NCI-H2171 treated with DMSO at 0.1 percent for 48 hours (cell line): ENCODE measurements around the gene SETBP1.

ENCODE experiments used
- DNase-seq: peaks from one replicate; lab custom pipeline; 2025; lab: John Stamatoyannopoulos, UW

Gene SETBP1

GRCh38 chr18:44904768-44905167 is 224.1 kb downstream of the SETBP1 start:
- no peak for DNase-seq

- DNase-seq = no peak
Measured at GRCh38 chr18:44909191-44909719, 228.6 kb downstream of the SETBP1 start.

- no peak for DNase-seq
Measured at GRCh38 chr18:44911260-44911659, 230.6 kb downstream of the SETBP1 start.

- DNase-seq = no peak
Measured at GRCh38 chr18:44911773-44912172, 231.1 kb downstream of the SETBP1 start.

- DNase-seq = no peak
Measured at GRCh38 chr18:44912740-44913478, 232.2 kb downstream of the SETBP1 start.

- no peak for DNase-seq
Measured at GRCh38 chr18:44914028-44914427, 233.3 kb downstream of the SETBP1 start.

GRCh38 chr18:44915213-44915612 is 234.5 kb downstream of the SETBP1 start:
- no peak for DNase-seq

- DNase-seq = no peak
Measured at GRCh38 chr18:44915661-44916060, 235.0 kb downstream of the SETBP1 start.

- no peak for DNase-seq
Measured at GRCh38 chr18:44916429-44917207, 235.9 kb downstream of the SETBP1 start.

GRCh38 chr18:44917216-44918141 is 236.8 kb downstream of the SETBP1 start:
- no peak for DNase-seq

GRCh38 chr18:44918142-44918476 is 237.4 kb downstream of the SETBP1 start:
- no peak for DNase-seq

GRCh38 chr18:44920441-44920840 is 239.8 kb downstream of the SETBP1 start:
- DNase-seq = no peak

GRCh38 chr18:44921974-44922373 is 241.3 kb downstream of the SETBP1 start:
- no peak for DNase-seq

- DNase-seq = no peak
Measured at GRCh38 chr18:44922968-44923367, 242.3 kb downstream of the SETBP1 start.

GRCh38 chr18:44924785-44925499 is 244.3 kb downstream of the SETBP1 start:
- DNase-seq = no peak

- no peak for DNase-seq
Measured at GRCh38 chr18:44927127-44927849, 246.6 kb downstream of the SETBP1 start.

GRCh38 chr18:44934901-44935300 is 254.2 kb downstream of the SETBP1 start:
- DNase-seq = no peak

- no peak for DNase-seq
Measured at GRCh38 chr18:44935455-44935854, 254.8 kb downstream of the SETBP1 start.

- no peak for DNase-seq
Measured at GRCh38 chr18:44936485-44936884, 255.8 kb downstream of the SETBP1 start.

- DNase-seq = peak; percentile 89
Measured at GRCh38 chr18:44937960-44938719, 257.5 kb downstream of the SETBP1 start.
